Measurements from ENCODE around the gene EID2.

Gene EID2, protein sequence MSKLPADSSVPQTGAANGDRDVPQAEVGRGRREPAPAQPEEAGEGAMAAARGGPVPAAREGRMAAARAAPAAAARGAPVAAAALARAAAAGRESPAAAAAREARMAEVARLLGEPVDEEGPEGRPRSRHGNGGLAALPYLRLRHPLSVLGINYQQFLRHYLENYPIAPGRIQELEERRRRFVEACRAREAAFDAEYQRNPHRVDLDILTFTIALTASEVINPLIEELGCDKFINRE

DNA sequence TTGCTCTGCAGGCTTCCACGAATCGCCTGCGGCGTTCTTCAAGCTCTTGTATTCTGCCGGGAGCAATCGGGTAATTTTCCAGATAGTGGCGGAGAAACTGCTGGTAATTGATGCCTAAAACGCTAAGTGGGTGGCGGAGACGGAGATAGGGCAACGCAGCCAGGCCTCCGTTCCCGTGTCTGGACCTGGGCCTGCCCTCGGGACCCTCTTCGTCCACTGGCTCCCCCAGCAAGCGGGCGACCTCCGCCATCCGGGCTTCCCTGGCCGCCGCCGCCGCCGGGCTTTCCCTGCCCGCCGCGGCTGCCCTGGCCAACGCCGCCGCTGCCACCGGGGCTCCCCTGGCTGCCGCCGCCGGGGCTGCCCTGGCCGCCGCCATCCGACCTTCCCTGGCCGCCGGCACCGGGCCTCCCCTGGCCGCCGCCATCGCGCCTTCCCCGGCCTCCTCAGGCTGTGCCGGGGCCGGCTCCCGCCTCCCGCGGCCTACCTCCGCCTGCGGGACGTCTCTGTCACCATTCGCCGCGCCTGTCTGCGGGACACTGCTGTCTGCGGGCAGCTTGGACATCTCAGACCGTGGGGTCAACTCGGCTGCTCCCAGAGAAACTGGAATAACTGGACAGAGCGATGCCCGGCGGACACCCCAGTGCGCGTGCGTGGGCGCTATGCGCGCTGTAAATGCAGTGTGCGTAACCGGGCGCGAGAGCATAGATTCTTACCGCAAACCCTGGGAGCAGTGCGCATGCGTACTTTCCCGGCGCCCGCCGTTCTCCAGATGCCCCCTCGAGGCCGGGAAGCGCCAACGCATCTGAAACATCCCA, at the start of gene EID2:
EID2 (minus strand) TSS at position 644 of the 815 bp plus-strand sequence; CDS start at position 562, 82 bp downstream.
- H3K36me3 Mint-ChIP-seq (ENCODE audit: low read depth), result peaks cover 10% of the 10 kb centered on the region
- H3K27me3 Mint-ChIP-seq, result peaks cover 2% of the 10 kb centered on the region
- no peaks in the 10 kb centered on the region for H3K9me3 Mint-ChIP-seq
- peak within 1 kb of the TSS; percentile 96 for H3K27ac Mint-ChIP-seq
- peaks cover 53% of the 10 kb centered on the region for H3K4me1 Mint-ChIP-seq
- H3K4me3 Mint-ChIP-seq, result peak within 1 kb of the TSS; percentile 97
- ATAC-seq (peak; percentile 76), DNase-seq (peak; percentile 98)

DNA sequence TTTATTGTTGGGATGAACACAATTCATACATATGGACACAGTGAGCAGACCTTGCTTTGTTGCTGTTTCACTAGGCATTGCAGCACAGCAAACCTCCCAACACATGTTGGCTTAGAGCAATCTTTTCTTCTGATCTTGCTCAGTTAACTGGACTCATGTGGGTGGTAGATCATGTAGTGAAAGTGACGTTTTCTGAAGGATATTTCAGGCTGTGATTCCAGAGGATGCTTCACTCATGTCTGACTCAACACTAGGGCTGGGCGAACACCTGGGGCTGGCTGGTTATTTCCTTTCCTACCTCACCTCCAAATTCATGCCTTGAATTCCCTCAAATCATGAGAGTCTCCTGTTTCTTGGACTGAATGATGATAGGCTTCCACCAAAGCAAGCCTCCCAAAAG, 48.1 kb upstream of the EID2 start:
- no peak overlapping the region for H3K27ac Mint-ChIP-seq
- H3K36me3 Mint-ChIP-seq (ENCODE audit: low read depth), result no peaks in the 10 kb centered on the region
- no peaks in the 10 kb centered on the region for H3K4me1 Mint-ChIP-seq
- H3K9me3 Mint-ChIP-seq, result peaks cover 4% of the 10 kb centered on the region
- H3K4me3 Mint-ChIP-seq, result no peak overlapping the region
- ATAC-seq (no peak), DNase-seq (no peak)
- peaks cover 36% of the 10 kb centered on the region for H3K27me3 Mint-ChIP-seq

DNA sequence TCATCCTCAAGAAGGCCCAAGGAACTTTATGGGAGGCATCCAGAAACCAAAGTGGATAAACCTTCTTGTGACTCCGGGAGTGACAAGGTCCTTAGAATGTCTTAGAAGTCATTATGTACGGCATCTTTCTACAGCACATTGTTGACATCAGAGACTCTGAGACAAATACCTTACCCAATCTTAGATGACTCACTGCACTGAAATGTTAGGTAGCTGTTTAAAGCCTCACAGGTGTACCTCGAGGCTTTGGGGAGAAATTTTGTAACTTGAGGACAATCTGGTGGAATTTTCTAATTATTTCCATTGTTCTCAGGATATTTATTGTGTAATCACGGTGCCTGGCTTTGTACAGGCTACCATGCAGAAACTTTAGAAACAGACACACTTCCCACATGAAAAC, 47.5 kb upstream of the EID2 start:
- Mint-ChIP-seq H3K36me3 (ENCODE audit: low read depth) (no peaks in the 10 kb centered on the region), H3K9me3 (peaks cover 4% of the 10 kb centered on the region)
- no peak for ATAC-seq

DNA sequence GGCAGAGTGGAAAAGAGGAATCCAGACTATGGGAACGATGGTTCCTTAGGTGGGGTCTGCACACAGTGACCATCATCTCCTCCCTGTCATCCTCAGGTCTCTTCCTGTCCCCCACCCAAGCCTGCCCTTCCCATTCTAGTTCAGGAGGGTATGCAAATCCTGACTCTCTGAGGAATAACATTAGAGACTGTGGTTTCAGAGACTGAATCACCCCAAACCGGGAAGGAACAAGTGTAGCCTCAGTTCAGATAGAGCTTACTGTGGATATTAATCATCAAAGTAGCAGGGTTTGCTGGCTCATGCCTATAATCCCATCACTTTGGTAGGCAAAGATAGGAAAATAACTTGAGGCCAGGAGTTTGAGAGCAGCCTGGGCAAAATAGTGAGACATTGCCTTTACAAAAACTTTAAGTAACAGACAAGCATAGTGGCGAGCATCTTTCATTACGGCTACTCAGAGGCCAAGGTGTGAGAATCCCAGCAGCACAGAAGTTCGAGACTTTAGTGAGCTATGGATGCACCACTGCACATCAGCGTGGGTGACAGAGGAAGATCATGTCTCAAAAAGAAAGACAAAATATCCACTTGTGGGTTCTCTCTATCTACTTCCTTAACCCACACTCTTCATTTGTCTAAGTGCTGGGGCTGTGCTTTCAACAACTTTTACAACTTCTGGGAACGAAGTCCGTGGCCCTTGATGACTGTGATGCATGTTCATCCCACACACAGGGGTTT, 43.1 kb upstream of the EID2 start:
- H3K9me3 Mint-ChIP-seq, result peaks cover 4% of the 10 kb centered on the region
- no peak for DNase-seq

More for the DNA sequence above, 47.5 kb upstream of the EID2 start:
- no peak for DNase-seq
- Mint-ChIP-seq H3K27ac (no peak overlapping the region), H3K27me3 (peaks cover 36% of the 10 kb centered on the region), H3K4me1 (no peaks in the 10 kb centered on the region), H3K4me3 (no peak overlapping the region)

DNA sequence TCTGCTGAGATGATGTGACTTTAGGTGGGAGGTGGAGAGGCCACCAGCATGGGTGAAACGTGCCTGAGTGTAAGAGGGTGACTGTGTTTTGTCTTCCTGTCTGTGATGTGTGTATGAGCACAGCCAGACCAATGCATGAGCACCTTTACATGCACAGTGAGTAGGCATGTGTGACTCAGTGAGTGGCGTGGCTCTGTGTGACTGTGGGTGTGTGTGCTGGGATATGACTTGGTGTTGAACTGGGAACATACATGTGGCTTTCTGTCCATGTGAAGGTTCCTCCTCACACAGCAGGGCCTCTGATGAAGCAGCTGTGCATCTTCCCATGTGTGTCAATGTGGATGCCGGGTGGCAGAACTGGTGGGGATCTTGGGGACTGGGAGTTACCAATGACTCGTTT, 42.5 kb upstream of the EID2 start:
- Mint-ChIP-seq H3K27ac (no peak overlapping the region), H3K36me3 (ENCODE audit: low read depth) (no peaks in the 10 kb centered on the region), H3K4me1 (no peaks in the 10 kb centered on the region), H3K9me3 (peaks cover 4% of the 10 kb centered on the region), H3K27me3 (peaks cover 42% of the 10 kb centered on the region), H3K4me3 (no peak overlapping the region)
- DNase-seq, result no peak
- peak; percentile 78 for ATAC-seq

More for the DNA sequence above, 43.1 kb upstream of the EID2 start:
- Mint-ChIP-seq H3K4me1 (no peaks in the 10 kb centered on the region), H3K27me3 (peaks cover 42% of the 10 kb centered on the region), H3K36me3 (ENCODE audit: low read depth) (no peaks in the 10 kb centered on the region), H3K4me3 (no peak overlapping the region), H3K27ac (no peak overlapping the region)
- ATAC-seq, result peak; percentile 36

DNA sequence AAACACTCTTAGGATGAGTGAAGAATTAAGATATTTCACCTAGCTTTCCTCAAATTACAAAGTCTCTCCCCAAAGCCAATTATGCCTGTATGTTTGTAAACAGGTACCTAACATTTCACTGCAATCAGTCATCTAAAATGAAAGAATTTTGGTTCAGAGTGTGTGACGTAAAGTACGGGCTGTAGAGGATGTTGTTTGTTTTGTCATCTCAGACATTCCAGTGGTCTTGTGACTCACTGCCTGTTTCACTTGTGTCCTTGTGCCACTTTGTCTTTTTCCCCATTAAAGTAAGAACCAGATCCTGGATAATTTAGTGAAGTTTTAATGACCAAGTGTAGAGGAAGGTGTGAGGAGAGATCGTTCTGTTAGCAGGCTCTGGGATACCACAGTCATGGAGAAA, 28.6 kb upstream of the EID2 start:
- Mint-ChIP-seq H3K36me3 (ENCODE audit: low read depth) (no peaks in the 10 kb centered on the region), H3K4me3 (no peak overlapping the region), H3K27me3 (peaks cover 25% of the 10 kb centered on the region), H3K4me1 (no peaks in the 10 kb centered on the region), H3K27ac (no peak overlapping the region), H3K9me3 (peaks cover 9% of the 10 kb centered on the region)
- no peak for DNase-seq
- no peak for ATAC-seq

DNA sequence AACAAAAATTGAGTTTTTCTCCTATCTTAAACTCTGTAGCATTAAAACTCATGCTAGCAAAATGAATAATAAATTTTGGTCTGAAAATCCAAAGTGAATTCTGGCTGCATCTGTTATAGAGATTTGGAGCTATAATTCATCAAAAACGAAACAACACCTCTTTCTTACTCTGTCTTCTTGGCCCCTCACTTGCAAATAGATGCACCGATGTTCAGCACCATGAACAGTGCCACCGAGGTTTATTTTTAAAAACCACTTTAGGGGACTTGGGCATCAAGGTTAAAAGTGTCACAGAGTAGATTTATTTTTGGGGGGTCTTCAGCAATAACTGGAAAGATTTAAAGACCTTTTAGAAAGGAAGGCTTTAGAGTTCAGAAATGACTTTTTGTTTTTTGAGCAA, 26.1 kb upstream of the EID2 start:
- ATAC-seq, result no peak
- no peak for DNase-seq
- Mint-ChIP-seq H3K4me3 (no peak overlapping the region), H3K9me3 (no peaks in the 10 kb centered on the region), H3K27ac (no peak overlapping the region), H3K27me3 (peaks cover 15% of the 10 kb centered on the region), H3K4me1 (no peaks in the 10 kb centered on the region), H3K36me3 (ENCODE audit: low read depth) (no peaks in the 10 kb centered on the region)

DNA sequence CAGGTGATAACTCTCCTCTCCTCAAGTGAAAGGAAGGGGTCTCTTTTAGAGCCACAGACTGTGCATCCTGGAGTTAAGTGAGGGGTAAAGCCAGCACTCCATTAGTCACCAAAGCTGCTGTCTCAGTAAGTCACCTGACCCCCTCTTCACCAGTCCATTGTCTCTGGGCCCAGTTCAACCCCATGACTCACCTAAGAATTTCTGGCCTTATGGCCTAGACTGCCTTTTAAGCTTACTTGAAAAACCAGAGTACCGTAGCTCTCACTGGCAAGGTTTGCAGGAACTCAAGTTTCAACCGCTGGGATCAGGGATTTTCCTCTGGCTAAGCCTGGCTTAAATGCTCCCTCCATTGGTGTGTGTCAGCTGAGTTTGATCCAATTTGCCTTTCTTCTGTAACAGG, 23.4 kb upstream of the EID2 start:
- DNase-seq (no peak), ATAC-seq (no peak)
- Mint-ChIP-seq H3K27me3 (peaks cover 4% of the 10 kb centered on the region), H3K4me3 (no peak overlapping the region), H3K36me3 (ENCODE audit: low read depth) (no peaks in the 10 kb centered on the region), H3K4me1 (peaks cover 8% of the 10 kb centered on the region), H3K27ac (no peak overlapping the region), H3K9me3 (no peaks in the 10 kb centered on the region)

DNA sequence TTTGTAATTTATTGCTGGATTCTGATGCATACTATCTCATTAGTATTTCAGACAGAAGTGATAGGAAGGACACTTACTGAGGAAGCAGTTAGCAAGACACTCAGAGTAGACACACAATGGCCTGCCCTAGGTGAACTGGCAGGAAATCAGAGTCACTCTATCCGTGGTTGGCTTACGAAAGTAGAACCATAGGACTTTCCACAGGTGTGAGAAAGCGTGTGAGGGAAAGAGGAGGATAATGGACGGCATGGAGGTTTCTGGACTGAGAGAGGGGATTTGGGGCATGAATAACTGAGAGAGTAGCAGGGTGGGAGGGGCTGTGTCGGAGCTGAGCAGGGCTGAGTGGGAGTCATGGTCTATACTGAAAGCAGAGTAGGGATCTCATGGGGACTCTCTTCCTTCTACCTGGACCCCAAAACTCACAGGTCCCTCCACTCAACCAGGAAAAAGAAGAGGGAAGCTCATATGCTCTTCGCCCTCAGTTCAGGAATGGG, 18.7 kb upstream of the EID2 start:
- Mint-ChIP-seq H3K36me3 (ENCODE audit: low read depth) (no peaks in the 10 kb centered on the region), H3K9me3 (no peaks in the 10 kb centered on the region), H3K27me3 (no peaks in the 10 kb centered on the region), H3K4me1 (peaks cover 15% of the 10 kb centered on the region), H3K4me3 (peak overlapping the region; percentile 40), H3K27ac (peak overlapping the region; percentile 40)
- DNase-seq (no peak), ATAC-seq (peak; percentile 54)

DNA sequence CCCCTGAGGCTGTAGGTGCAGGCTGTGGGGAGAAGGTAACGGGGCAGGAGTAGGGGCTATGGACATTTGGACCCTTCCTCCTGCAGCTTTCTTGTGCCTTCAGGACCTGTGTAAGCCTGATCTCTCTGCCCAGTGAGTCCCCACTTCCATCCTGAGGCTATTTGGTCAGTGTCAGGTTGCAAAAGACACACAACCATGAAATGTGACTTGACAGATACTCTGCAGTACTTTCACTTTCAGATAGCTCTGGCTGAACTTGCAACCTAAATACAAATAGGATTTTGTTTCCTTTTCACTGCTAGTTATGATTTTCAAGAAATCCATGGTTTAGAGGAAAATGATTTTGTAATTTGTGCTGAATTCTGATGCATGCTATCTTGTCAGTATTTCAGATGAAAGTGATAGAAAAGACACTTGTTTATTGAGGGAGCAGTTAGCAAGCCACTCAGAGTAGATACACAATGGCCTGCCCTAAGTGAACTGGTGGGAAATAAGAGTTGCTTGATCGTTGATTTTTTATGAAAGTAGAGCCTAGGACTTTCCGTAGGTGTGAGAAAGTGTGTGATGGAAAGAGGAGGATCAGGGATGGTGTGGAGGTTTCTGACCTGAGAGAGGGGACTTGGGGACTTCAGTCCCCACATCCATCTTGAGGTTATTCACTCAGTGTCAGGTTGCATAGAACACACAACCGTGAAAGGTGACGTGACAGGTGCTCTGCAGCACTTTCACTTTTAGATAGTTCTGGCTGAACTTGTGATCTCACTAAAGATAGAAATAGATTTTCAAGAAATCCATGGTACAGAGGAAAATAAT, 18.1 kb upstream of the EID2 start:
- Mint-ChIP-seq H3K36me3 (ENCODE audit: low read depth) (no peaks in the 10 kb centered on the region), H3K27ac (peak overlapping the region; percentile 40), H3K27me3 (no peaks in the 10 kb centered on the region), H3K4me3 (peak overlapping the region; percentile 40), H3K4me1 (peaks cover 16% of the 10 kb centered on the region), H3K9me3 (no peaks in the 10 kb centered on the region)
- ATAC-seq (peak; percentile 52), DNase-seq (no peak)

DNA sequence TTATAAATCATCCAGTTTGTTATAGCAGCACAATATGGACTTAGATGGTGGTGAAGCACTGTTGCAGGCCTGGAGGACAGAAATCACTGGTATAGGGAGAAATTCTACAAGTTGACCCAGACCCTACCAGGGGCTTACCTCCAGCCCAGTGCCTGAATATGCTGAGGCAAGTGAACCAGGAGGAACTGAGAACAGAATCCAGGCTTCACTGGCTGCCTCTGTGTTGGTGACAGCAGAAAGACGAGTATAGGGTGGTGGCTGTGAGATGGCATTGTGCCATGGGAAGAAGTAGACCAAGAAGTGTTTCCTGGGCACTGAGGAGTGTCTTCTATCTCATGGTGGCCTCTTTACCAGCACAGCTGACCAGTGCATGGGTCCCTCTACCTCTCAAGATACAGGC, 15.9 kb upstream of the EID2 start:
- Mint-ChIP-seq H3K27me3 (no peaks in the 10 kb centered on the region), H3K4me1 (peaks cover 21% of the 10 kb centered on the region), H3K36me3 (ENCODE audit: low read depth) (no peaks in the 10 kb centered on the region), H3K27ac (no peak overlapping the region), H3K9me3 (no peaks in the 10 kb centered on the region), H3K4me3 (no peak overlapping the region)
- no peak for ATAC-seq
- DNase-seq, result no peak

DNA sequence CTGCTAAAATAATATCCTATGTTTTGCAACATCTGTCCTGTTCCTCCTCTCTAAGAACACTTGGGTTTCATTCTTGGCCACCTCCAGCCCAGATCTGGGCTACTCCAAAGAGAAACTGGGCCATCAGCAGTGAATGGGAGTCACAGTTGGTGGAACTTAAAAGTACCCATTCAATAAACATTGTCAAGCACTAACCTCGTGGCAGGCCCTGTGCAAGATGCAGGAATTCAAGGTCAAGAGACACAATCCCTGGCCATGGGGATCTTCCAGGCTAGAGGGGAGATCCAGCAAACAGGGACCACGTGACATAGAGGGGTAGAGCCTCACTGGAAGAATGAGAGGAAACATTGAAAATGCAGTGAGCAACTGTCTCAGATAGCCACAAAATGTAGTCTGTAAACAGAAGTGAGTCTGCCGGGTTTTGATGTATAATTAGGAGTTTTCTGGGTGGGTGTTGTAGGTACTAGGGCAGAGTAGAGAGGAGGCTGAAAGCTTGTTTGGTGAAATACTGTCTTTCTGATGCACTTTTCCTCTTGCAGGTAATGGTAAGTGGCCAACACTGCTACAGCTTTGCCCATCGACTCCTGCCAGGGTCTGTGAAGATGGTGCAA, 14.8 kb upstream of the EID2 start:
- ATAC-seq, result no peak
- H3K27me3 Mint-ChIP-seq, result no peaks in the 10 kb centered on the region
- no peak overlapping the region for H3K27ac Mint-ChIP-seq
- H3K4me1 Mint-ChIP-seq, result peaks cover 21% of the 10 kb centered on the region
- DNase-seq, result no peak
- H3K4me3 Mint-ChIP-seq, result no peak overlapping the region
- no peaks in the 10 kb centered on the region for H3K9me3 Mint-ChIP-seq
- H3K36me3 Mint-ChIP-seq (ENCODE audit: low read depth), result no peaks in the 10 kb centered on the region

DNA sequence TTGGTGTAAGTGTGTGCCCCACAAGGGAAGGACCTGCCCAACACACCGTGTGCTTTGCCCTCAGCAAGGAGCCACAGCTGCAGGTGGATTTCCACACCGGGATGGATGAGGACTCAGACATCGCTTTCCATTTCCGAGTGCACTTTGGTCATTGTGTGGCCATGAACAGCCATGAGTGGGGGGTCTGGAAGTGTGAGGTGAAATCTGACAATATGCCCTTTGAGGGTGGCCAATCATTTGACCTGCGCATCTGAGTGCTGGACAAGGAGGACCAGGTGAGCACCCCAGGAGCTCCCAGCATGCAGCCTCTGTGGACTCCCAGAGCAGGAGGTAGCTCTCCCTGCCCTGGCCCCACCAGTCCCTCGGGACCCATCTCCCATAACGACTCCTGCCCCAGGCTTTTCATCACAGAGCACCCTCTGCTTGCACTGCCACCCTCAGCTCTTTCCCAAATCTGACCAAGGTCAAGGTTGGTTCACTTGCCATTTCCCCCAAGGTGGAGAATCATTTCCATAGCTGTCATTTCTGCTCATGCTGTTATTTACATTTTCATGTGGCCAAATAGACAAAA, 13.2 kb upstream of the EID2 start:
- H3K4me3 Mint-ChIP-seq, result no peak overlapping the region
- DNase-seq, result no peak
- H3K4me1 Mint-ChIP-seq, result peaks cover 11% of the 10 kb centered on the region
- no peak overlapping the region for H3K27ac Mint-ChIP-seq
- H3K36me3 Mint-ChIP-seq (ENCODE audit: low read depth), result no peaks in the 10 kb centered on the region
- no peaks in the 10 kb centered on the region for H3K27me3 Mint-ChIP-seq
- H3K9me3 Mint-ChIP-seq, result no peaks in the 10 kb centered on the region
- ATAC-seq, result no peak

Measured in activated naive CD8-positive, alpha-beta T cell treated with anti-CD3 and anti-CD28 coated beads, Interleukin-2, amount 50 U/mL, for 24 hours (primary cell).